Endothelial cell of umbilical vein (primary cell): ENCODE results near the gene CFAP20DC.

Experiments
- CTCF ChIP-seq, 2 donors: IDR thresholded peaks; 1 replicate in 1 of 2; 2 replicates in 1 of 2; pipeline ENCODE4 v1.5.1; 2011; ENCODE audit warnings: low read length in 2 of 2, mild to moderate bottlenecking in 2 of 2, moderate library complexity in 2 of 2, control low read depth in 1 of 2, inconsistent platforms in 1 of 2, low read depth in 1 of 2; ENCODE audit not compliant: insufficient read depth in 1 of 2; ENCODE audit errors: extremely low read depth in 1 of 2
- POLR2AphosphoS5 ChIP-seq: IDR thresholded peaks from 2 replicates; pipeline ENCODE4 v1.6.1; 2012; ENCODE audit warnings: low read depth, mild to moderate bottlenecking, control low read depth, low read length, moderate library complexity; ENCODE audit not compliant: insufficient read depth

GRCh38 chr3:58837856-58838255, 212.0 kb downstream of the CFAP20DC start:
- TF ChIP-seq CTCF (IDR thresholded peaks at IDR 0.05; ENCODE audit: extremely low read depth in 1 of 2, insufficient read depth in 1 of 2, low read depth in 1 of 2, low read length in 2 of 2) (no peak), POLR2AphosphoS5 (no peak)
